NCI-H748 treated with DMSO at 0.1 percent for 48 hours (cell line): ENCODE data around the gene DUSP15.
"Not testable (repeated sequence)": the region's sequence is repeated elsewhere in the genome, so short reads cannot be mapped to it uniquely, and the experiment has no call there.

Source experiments
- DNase-seq: peaks from one replicate; lab custom pipeline; 2025; lab: John Stamatoyannopoulos, UW

DUSP15 gene, protein sequence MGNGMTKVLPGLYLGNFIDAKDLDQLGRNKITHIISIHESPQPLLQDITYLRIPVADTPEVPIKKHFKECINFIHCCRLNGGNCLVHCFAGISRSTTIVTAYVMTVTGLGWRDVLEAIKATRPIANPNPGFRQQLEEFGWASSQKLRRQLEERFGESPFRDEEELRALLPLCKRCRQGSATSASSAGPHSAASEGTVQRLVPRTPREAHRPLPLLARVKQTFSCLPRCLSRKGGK

DNA sequence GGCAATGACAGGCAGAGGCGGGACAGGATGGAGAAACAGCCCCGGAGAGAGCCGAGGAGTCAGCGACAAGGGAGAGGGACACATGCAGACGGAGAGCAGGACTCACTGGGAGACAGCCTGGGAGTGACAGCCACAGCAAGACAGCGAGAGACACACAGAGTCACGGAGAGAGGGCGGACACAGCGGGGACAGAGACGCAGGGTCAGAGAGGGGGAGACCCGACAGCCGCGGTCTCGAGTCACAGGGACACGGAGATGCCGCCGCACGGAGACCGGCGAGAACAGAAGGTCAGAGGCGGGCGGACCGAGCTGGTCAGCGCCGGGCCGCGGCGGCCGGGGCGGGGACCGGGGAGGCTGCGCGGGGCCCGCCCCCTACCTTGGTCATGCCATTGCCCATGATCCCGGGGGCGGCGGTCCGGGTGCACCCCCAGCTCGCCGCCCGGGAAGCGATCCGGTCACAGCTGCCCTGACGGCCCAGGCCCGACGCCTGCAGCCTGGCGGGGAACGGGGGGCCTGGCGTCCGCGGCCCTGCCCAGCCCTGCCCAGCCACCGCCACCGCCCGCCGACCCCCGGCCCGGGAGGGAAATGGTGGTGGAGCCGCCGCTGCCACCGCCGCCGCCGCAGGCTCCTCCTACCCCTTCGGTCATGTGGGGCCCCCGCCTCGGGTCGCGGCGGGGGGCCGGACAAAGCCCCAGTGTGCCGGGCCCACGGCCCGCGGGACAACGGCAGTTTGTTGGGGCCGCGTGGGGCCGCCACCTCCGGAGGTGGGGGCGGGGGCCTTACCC lies at the start of gene DUSP15, which contains the start of gene TTLL9:
TSS of gene DUSP15 (minus strand) at position 586 of the 784 bp plus-strand sequence. CDS start at position 396, 190 bp downstream.
TSS of gene TTLL9 (plus strand) at position 693 of the 784 bp plus-strand sequence. CDS start 493 bp downstream, outside the sequence.
- no peak for DNase-seq

DNA sequence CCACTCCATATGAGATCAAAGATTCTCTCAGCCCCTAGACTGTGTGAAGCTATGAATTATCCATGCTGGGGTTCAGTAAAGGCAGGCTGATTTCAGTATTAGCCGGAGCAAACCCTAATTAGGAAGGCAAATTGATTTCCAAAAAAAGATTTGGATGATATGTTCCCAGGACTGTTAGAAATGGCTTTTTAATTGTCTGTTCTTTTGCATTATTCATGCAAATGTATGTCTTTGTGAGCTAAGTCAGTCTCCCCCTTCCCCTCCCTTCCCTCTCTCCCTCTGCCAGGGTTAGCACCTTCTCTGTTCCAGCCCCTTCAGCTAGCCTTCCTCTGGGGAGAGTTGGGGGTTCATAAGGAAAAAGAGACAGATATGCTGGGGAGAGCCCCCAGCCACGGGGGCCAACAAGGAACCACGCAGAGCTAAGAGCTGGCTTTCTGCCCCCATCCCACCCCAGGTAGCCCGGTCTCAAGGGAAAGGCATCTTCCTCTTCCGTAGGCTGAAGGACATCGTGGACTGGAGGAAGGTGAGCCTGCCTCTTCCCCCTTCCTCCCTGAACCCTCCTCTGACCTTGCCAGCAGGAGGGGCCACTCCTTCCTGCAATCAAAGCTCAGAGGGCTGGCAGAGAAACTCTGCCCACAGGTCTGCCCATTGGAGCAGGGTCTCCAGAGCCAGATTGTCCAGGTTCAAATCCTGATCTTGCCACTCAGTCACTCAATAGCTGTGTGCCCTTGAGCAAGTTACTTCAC lies 49.3 kb upstream of the DUSP15 start:
- no peak for DNase-seq

DNA sequence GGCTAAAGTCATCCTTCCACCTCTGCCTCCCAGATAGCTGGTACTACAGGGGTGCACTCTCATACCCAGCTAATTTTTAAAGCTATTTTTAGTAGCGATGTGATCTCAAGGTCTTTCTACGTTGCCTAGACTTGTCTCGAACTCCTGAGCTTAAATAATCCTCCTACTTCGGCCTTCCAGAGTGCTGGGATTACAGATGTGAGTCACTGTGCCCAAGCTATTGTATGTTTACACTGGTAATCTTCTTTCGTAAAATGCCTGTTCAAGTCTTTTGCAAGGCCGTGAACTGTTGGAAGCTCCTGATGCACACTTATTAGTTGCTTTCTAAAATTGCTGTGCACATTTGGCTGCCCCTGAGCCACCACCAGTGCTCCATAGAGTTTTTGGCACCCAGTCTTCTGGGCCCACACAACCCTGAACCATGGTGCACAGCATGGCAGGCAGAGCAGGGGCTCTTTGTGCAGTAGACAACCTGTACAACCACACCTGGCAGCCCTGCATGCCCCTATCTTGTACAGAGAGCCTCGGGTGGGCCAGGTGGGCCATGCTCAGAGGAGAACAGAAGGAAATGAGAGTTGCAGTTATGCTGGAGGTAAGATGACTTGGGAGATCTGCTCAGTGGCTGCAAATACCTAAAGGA lies 48.3 kb upstream of the DUSP15 start:
- no peak for DNase-seq

DNA sequence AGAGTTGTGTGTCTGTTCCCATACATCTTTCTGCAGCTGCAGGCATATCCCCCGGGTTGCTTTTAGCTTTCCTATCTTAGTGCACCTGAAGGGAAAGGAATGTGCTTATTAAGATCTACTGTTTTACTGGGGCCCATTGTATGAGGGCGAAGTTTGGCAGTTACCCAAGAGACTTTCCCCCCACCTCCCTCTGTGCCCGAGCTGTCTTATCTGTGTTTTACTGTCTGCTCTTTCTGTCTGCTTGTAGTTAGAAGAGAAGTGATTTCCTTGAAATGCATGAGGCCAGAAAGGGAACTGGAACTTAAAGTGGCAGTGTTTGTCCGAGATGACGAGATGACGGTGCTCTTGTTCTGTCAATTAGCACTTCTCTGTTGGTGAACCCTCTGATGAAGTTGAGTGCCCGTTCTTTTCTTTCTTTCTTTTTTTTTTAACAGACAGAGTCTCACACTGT lies 47.7 kb upstream of the DUSP15 start:
- DNase-seq, result not testable (repeated sequence)

DNA sequence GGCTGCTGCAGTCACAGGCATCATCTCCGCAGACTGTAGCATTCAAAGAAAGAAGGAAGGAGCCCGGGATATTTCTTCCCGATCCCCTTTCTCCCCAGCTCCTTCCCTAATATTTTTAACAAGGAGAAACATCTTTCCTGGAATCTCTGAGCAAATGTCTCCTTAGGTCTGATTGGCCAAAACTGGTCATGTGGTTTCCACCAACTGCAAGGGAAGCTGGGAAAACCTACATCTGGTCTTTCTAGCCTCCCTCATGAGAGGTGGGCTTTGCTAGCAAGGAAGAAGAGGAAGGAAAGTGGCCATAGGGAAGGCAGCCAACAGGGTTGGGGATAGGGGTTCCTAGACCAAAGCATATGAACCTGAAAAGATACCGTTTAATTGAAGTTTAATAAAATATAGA lies 46.4 kb upstream of the DUSP15 start:
- DNase-seq, result no peak

DNA sequence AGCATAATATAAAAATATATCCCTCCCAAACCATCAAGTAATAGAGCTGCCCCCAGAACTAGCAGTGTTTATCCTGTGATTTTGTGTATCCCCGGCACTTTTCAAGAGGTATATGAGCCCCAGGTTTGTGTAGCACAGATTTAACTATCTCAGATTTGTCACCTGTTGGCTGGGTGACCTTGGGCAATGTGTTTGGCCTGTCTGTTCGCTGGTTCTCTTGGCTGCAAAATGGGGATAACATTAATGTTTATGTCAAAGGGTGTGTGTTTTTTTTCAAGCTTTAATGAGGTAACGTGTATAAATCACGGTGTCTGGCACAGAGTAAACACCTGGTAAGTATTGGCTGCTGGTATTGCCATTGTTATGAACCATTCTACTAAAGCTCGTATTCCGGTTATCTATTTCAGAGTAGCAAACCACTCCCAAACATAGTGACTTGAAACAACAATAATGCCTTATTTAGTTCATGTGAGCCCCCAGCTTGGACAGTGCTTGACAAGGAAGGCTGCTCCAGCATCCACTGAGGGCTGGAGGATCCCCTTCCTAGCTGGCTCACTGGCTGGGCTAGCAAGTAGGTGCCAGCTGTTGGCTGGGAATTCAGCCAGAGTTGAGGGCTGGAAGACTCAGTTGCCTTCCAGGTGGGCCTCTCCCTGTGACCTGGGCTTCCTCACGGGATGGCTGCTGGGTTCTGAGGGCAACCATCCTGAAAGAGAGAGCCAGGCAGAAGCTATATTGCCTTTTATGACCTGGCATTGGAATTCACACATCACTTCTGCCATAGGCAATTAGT lies 45.4 kb upstream of the DUSP15 start:
- DNase-seq, result peak; percentile 29

DNA sequence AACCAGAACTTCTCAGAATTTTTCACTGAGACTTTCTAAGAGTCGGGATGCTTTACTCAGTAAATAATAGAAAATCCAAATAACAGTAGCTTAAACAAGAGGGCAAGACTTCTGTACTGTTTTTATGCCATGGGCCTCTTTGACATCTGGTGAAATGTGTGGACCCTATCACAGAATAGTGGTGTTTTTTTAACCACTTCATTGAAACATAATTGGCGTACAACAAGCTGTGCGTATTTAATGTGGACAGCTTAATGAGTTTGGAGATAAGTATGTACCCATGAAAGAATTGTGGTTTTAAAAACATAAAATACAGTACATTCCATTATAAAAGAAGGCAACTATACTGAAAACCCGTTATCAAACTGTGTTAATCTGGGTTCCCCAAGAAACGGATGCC lies 43.8 kb upstream of the DUSP15 start:
- DNase-seq, result no peak

DNA sequence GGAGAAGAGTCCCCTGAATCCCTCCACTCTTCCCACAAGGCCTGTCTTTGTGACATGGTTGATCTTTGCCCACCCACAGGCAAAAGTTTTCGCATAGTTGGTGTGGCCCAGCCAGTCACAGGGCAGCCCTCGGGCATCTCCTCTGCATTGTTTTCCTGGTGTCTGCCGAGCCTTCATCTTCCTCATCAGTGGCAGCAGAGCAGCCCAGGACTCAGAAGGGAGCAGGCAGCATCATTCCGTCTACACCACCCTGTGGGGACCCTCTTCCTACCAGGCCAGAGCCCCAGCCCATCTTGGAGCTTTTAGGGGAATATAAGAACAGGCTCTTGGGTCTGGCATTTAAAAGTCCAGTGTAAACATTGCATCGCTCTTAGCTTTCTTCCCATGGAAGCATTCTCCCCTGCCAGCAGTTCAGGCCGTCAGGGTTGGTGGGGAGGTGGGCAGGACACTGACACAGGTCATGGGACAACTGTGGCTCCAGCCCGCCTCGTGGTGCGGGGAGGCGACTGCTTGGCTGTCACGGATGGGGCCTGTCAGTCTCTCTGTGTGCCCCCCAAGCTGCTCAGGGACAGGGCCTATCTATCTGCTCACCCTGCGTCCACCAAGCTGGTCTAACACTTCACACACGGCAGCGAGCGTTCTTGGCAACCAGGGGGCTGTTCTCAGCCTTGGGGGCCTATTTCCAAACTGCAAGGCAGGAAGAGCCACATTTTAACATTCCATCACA lies 43.3 kb upstream of the DUSP15 start:
- DNase-seq, result no peak

DNA sequence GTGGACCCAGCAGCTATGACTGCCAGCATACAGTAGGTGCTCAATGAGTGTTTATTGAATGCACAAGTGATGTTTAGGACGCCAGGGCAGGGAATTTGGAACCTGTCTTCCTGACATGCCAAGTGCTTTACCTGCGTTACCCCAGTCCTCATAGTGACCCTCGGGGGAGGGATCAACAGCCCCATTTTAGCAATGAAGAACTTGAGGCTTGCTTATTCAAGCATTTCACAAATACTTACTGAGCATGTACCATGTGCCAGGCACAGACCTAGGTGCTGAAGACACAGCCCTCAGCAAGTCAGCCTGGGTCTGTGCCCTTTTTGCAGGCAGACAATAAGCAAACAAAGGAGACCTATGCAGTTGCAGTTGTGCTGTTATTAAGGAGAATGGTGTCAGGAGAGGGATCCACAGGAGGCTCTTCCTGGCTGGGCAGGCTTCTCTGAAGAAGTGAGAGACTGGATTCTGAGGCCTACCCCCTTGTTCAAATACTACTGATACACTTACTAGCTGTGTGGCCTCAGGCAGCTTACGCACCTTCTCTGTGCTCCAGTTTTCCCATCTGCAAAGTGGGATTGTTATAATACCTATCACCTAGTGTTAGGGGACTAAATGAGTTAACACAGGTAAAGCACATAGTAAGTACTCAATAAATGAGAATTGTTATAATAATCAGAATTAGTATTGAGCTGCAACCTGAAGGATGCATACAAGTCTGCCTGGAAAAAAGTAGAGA lies 39.9 kb upstream of the DUSP15 start:
- DNase-seq, result no peak

DNA sequence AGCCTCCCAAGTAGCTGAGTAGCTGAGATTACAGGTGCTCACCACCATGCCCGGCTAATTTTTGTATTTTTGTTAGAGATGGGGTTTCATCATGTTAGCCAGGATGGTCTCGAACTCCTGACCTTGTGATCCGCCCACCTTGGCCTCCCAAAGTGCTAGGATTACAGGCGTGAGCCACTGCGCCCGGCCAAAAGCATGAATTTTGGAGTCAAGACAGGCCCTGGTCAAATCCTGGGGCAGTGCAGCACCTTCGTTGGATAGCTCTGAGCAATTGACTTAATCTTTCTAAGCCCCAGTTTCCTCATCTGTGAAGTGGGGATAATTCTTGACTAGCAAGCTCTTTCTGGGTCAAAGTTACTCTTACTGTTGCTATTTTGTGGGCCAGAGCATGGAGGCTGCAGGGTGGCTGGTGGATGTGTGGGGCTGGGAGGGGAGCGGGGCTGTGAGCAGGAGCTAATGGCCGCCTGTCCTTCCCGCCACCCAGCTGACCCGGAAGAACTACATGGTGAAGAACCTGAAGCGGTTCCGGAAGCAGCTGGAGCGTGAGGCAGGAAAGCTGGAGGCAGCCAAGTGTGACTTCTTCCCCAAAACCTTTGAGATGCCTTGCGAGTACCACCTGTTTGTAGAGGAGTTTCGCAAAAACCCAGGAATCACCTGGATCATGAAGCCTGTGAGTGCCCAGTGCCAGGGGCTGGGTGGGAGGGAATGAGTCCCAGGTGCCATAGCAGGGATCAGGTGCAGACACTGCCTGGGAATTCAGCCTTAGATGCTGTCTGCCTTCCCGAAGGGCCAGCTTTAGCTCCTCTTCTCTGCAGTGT lies 39.1 kb upstream of the DUSP15 start:
- no peak for DNase-seq

DNA sequence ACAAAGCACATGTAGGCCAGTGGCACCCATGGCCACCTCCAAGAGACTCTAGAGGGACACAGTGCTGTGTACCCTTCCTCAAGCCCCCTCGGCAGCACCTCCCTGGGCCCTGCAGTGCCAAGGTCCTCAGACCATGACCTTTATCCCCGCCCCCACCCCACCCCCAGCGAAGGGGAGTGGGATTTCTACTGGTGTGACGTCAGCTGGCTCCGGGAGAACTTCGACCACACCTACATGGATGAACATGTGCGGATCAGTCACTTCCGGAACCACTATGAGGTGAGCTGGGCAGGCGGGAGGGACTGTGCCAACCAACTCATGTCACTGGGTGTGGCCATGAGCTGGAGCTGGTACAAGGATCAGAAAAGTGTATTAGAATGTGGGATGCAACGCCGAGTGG lies 38.1 kb upstream of the DUSP15 start:
- DNase-seq, result no peak

DNA sequence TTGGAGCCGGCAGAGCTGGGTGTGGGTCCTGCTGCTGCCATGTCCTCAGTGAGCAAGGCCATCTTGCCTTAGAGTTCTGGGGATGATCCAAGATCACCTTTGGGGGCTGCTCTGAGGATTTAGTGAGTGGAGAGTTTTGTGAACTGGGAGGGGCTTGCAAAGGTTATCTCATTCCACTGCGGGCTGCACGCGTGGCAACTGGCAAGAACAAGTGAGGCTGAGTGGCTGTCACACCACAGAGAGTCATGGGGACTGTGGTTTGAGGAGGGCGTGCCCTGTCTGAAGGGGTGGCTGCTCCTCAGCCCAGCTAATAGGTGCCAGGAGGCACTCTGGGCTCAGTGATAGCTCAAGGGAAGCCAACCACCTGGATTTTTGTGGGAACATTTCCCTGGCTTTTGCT lies 37.7 kb upstream of the DUSP15 start:
- DNase-seq, result no peak

DNA sequence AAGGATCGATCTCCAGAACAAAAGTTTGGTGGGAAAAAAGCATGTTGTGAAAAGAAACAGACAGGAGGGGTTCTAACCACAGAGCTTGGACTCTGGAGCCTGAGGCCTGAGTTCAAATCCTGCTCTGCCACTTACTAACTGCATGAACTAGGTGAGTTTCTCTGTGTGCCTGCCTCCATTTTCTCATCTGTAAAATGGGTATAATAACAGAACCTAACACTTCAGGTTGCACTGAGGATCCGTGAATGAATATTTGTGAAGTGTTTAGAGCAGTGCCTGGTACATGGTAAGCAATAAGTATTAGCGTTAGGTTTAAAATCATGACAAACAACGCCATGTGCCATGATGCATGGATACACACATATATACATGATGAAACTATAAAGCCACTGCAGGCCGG lies 36.7 kb upstream of the DUSP15 start:
- DNase-seq, result no peak

DNA sequence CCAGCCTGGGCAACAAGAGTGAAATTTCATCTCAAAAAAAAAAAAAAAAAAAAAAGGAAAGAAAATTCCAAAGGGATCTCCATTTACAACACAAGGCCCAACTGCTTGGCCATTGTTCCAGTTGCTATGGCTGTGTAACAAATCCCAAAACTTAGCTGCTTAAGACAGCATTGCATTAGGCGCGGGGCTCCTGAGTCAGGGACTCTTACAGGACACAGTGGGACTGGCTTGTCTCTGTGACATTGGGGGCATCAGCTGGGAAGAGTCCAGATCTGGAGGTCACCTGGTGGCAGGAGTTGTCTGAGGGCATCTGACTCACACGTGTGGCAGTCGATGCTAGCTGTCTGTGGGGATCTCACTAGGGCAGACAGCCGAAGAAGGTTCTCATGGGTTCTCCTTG lies 35.7 kb upstream of the DUSP15 start:
- no peak for DNase-seq

DNA sequence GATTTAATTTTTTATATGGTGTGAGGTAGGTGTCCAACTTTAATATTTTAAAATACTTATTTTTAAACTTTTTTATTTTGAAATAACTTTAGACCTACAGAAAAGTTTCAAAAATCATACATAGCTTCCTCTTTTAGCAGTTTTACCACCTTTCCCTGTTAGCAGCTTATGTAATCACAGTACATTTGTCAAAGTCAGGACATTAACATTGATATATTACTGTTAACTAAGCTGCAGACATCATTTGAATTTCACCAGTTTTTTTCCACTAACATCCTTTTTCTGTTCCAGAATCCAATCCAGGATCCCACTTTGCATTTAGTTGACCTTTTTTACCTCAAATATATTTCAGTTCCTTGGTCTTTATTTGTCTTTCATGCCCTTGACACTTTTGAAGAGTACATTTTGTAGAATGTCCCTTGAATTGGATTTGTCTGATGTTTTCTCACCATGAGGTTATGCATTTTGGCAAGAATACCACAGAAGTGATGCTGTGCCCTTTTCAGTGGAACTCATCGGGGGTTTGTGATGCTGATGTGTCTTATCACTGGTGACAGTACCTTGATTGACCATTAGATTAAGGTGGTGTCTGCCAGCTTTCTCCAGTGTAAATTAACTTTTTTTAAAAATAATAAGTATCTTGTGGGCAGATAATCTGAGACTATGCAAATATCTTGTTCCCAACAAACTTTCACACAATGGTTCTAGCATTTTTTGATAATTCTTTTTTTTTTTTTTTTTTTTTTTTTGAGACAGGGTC lies 33.5 kb upstream of the DUSP15 start:
- DNase-seq, result no peak

DNA sequence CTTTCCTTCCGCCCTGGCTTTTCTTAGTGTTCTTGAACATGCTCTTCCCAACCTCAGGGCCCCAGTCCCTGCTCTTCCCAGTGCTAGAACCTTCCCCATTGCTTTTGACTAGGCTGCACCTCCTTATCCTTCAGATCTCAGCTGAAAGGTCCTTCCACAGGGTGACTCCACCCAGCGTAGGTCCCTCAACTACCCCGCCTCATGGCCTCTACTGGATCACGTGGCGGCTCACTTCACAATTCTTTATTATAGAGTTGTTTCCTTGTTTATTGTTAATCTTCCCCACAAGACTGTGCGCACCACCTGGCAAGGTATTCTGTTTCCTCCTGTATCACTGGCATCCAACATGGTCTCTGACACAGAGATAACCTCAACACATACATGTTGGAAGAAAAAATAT lies 31.3 kb upstream of the DUSP15 start:
- no peak for DNase-seq

DNA sequence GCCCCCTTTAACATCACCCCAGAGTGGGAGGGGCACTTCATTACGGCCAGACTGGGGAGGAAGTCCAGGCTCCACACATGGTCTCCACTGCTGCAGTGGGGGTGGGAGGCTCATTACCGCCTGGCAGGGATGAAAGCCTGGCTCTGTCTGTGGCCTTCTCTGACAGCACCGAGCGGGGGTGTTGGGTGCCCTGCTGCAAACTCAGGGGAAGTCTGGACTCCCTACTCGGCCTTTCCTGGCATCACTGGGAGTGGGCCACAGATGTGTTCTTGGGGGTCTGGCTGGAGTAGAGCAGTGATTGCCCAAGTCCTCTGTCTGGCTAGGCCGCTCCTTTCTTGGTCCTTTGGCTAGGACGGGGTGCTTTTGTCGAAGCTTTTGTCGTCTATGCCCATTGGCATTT lies 27.2 kb upstream of the DUSP15 start:
- DNase-seq, result no peak

DNA sequence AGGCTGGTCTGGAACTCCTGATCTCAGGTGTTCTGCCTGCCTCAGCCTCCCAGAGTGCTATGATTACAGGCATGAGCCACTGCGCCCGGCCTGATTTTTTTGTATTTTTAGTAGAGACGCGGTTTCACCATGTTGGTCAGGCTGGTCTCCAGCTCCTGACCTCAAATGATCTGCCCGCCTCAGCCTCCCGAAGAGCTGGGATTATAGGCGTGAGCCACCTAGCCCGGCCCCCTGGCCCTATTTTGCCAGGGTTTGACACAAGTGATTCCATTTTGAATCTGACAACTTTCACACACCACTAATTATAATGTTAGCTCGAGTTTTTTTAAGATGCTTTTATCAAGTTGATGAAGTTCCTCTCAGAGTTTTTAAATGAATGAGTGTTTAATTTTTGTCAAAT lies 25.7 kb upstream of the DUSP15 start:
- DNase-seq, result no peak
